ENCODE results near the gene APCS. TPM values are rescaled to one million over a fixed set of nuclear protein-coding genes. Genes with fewer than 3 reads are reported as not detected.

APCS gene
- total RNA-seq, 1 experiment from 2014 or later: not detected

GRCh38 chr1:159600894-159601293, 13.3 kb downstream of the APCS start:
- Histone ChIP-seq H3K36me3 (ENCODE audit: low read depth) (no peaks in the 10 kb centered on the region), H4K20me1 (ENCODE audit: insufficient read depth) (no peaks in the 10 kb centered on the region), H3K79me2 (ENCODE audit: low read depth) (no peaks in the 10 kb centered on the region), H3K4me1 (replicated peaks; ENCODE audit: insufficient read depth) (peaks cover 5% of the 10 kb centered on the region), H3K9me2 (ENCODE audit: insufficient read depth) (no peaks in the 10 kb centered on the region), H3K9me3 (ENCODE audit: insufficient read depth, low read depth) (0 out of 2 replicates have a peak, but pooled peaks cover 5% of the 10 kb centered on the region), H3K27ac (no peak overlapping the region), H2AFZ (no peak overlapping the region), H3K4me3 (no peak overlapping the region), H3K27me3 (ENCODE audit: insufficient read depth, low read depth) (no peaks in the 10 kb centered on the region), H3K4me2 (no peak overlapping the region), H3F3A (ENCODE audit: insufficient read depth, low read depth) (no peaks in the 10 kb centered on the region)
- BruUV-seq (replicated peaks): no TSS peak
- CTCF ChIA-PET: no interaction called here
- POLR2A ChIA-PET (ENCODE audit: unreplicated experiment): no interaction called here
- no peak for TF ChIP-seq EZH2 (IDR thresholded peaks at IDR 0.05; ENCODE audit: low read depth)
- intact Hi-C loops (cut with micrococcal nuclease; ENCODE audit: unreplicated experiment): no loop called here
- DNase-seq: no peak

DNA sequence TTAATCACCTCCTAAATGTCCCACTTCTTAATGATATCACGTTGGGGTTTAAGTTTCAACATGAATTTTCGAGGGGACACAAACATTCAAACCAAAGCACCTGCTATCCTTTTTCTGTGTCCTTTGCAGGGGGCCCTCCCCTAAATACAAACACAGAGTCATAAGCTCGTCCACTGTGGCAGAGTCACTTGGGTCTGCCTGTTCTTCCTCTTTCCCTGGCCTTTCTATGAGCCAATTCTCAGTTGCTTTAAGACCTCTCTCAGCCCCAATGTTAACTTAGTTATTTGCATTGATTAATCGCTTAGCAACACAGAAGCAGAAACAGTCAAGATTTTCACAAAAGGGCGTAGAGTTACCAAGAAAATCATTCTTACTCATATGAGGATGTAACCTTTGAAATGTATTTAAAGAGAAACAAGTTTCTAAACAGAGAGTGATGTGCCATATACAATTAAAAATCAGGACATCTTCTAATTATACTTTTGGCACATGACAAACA, 14.9 kb downstream of the APCS start:
- Histone ChIP-seq H3K36me3 (ENCODE audit: low read depth) (no peaks in the 10 kb centered on the region), H2AFZ (no peak overlapping the region), H3K4me2 (no peak overlapping the region), H3K9me3 (ENCODE audit: insufficient read depth, low read depth) (0 out of 2 replicates have a peak, but pooled peaks cover 5% of the 10 kb centered on the region), H3K4me1 (replicated peaks; ENCODE audit: insufficient read depth) (peaks cover 4% of the 10 kb centered on the region), H3K4me3 (no peak overlapping the region), H4K20me1 (ENCODE audit: insufficient read depth) (no peaks in the 10 kb centered on the region), H3K27ac (no peak overlapping the region), H3K79me2 (ENCODE audit: low read depth) (no peaks in the 10 kb centered on the region), H3K27me3 (ENCODE audit: insufficient read depth, low read depth) (no peaks in the 10 kb centered on the region), H3F3A (ENCODE audit: insufficient read depth, low read depth) (no peaks in the 10 kb centered on the region), H3K9me2 (ENCODE audit: insufficient read depth) (no peaks in the 10 kb centered on the region)
- no peak for TF ChIP-seq EZH2 (IDR thresholded peaks at IDR 0.05; ENCODE audit: low read depth)
- TF ChIP-seq, protein P1, sequence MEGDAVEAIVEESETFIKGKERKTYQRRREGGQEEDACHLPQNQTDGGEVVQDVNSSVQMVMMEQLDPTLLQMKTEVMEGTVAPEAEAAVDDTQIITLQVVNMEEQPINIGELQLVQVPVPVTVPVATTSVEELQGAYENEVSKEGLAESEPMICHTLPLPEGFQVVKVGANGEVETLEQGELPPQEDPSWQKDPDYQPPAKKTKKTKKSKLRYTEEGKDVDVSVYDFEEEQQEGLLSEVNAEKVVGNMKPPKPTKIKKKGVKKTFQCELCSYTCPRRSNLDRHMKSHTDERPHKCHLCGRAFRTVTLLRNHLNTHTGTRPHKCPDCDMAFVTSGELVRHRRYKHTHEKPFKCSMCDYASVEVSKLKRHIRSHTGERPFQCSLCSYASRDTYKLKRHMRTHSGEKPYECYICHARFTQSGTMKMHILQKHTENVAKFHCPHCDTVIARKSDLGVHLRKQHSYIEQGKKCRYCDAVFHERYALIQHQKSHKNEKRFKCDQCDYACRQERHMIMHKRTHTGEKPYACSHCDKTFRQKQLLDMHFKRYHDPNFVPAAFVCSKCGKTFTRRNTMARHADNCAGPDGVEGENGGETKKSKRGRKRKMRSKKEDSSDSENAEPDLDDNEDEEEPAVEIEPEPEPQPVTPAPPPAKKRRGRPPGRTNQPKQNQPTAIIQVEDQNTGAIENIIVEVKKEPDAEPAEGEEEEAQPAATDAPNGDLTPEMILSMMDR (conservative IDR thresholded peaks at IDR 0.05): no peak
- intact Hi-C loops (cut with micrococcal nuclease; ENCODE audit: unreplicated experiment): no loop called here
- no peak for DNase-seq
- ChIA-PET POLR2A (ENCODE audit: unreplicated experiment) (no interaction called here), CTCF (no interaction called here)
- BruUV-seq (replicated peaks): no TSS peak

GRCh38 chr1:159612211-159612885, 24.7 kb downstream of the APCS start:
- no peak for DNase-seq
- intact Hi-C loops (cut with micrococcal nuclease; ENCODE audit: unreplicated experiment): no loop called here
- POLR2A ChIA-PET (ENCODE audit: unreplicated experiment): no interaction called here

More at GRCh38 chr1:159612211-159612885, 24.7 kb downstream of the APCS start:
- H3K4me1 ChIP-seq (replicated peaks; ENCODE audit: insufficient read depth): no peaks in the 10 kb centered on the region
- H3K79me2 ChIP-seq (ENCODE audit: low read depth): no peaks in the 10 kb centered on the region
- peaks cover 11% of the 10 kb centered on the region; the same call in 1 of the 2 replicates for H3K27me3 ChIP-seq (ENCODE audit: insufficient read depth, low read depth)
- H3K9me2 ChIP-seq (ENCODE audit: insufficient read depth): no peaks in the 10 kb centered on the region
- H3K4me3 ChIP-seq: no peak overlapping the region
- no peaks in the 10 kb centered on the region for H3K36me3 ChIP-seq (ENCODE audit: low read depth)
- no peak overlapping the region for H2AFZ ChIP-seq
- H3K27ac ChIP-seq: no peak overlapping the region
- H3F3A ChIP-seq (ENCODE audit: insufficient read depth, low read depth): no peaks in the 10 kb centered on the region
- no peaks in the 10 kb centered on the region for H4K20me1 ChIP-seq (ENCODE audit: insufficient read depth)
- H3K9me3 ChIP-seq (ENCODE audit: insufficient read depth, low read depth): no peaks in the 10 kb centered on the region
- no peak overlapping the region for H3K4me2 ChIP-seq
- TF ChIP-seq, protein P1 (conservative IDR thresholded peaks at IDR 0.05): no peak
- no peak for TF ChIP-seq EZH2 (IDR thresholded peaks at IDR 0.05; ENCODE audit: low read depth)
- BruUV-seq (replicated peaks): no TSS peak
- CTCF ChIA-PET: no interaction called here

Data from PC-9 (cell line).